Neural progenitor cell (in vitro differentiated cells): ENCODE results near the gene CYP2A7. TPM values are rescaled to one million over a fixed set of nuclear protein-coding genes. Genes with fewer than 3 reads are reported as not detected.
"Not testable (repeated sequence)": the region's sequence is repeated elsewhere in the genome, so short reads cannot be mapped to it uniquely, and the experiment has no call there.

Experiments
- DNase-seq: peaks from one replicate; pipeline ENCODE4 v3.0.0-alpha.2; 2016; ENCODE audit warnings: low spot score
- H2AFZ ChIP-seq: fragments of 200-600 bp; sonication (generic); replicated peaks from 2 replicates; pipeline ENCODE4 v1.6.1; 2016; ENCODE audit warnings: antibody characterized with exemption
- H3F3A ChIP-seq: fragments of 200-600 bp; sonication (generic); 2 replicates; pipeline ENCODE4 v1.6.1; 2016; ENCODE audit warnings: antibody characterized with exemption, low read depth
- H3K27ac ChIP-seq: fragments of 200-600 bp; sonication (generic); 2 replicates; pipeline ENCODE4 v1.5.1; 2016; ENCODE audit warnings: mild to moderate bottlenecking
- H3K27me3 ChIP-seq: fragments of 200-600 bp; sonication (generic); 2 replicates; pipeline ENCODE4 v1.6.1; 2016; ENCODE audit warnings: mild to moderate bottlenecking, moderate library complexity
- H3K36me3 ChIP-seq: fragments of 200-600 bp; sonication (generic); 2 replicates; pipeline ENCODE4 v1.5.1; 2016
- H3K4me1 ChIP-seq: fragments of 200-600 bp; sonication (generic); 2 replicates; pipeline ENCODE4 v1.6.1; 2016; ENCODE audit warnings: mixed run types
- H3K4me2 ChIP-seq: fragments of 200-600 bp; sonication (generic); 2 replicates; pipeline ENCODE4 v1.6.1; 2016
- H3K4me3 ChIP-seq: fragments of 200-600 bp; sonication (generic); 2 replicates; pipeline ENCODE4 v1.5.1; 2016
- H3K79me2 ChIP-seq: fragments of 200-600 bp; sonication (generic); 2 replicates; pipeline ENCODE4 v1.6.1; 2016; ENCODE audit warnings: low read depth
- H3K9ac ChIP-seq: fragments of 200-600 bp; sonication (generic); 2 replicates; pipeline ENCODE4 v1.6.1; 2016
- H3K9me3 ChIP-seq: fragments of 200-600 bp; sonication (generic); 2 replicates; pipeline ENCODE4 v1.5.1; 2016; ENCODE audit warnings: low read depth
- H4K20me1 ChIP-seq: fragments of 200-600 bp; sonication (generic); 2 replicates; pipeline ENCODE4 v1.6.1; 2016; ENCODE audit warnings: low read depth
- H3K27ac Mint-ChIP-seq: 3 replicates; pipeline ENCODE4 v1.8.0; 2021; ENCODE audit warnings: mixed read lengths
- H3K27me3 Mint-ChIP-seq: 2 replicates; pipeline ENCODE4 v1.8.0; 2022; ENCODE audit warnings: low read depth, mild to moderate bottlenecking, inconsistent platforms, moderate library complexity, mixed read lengths; ENCODE audit not compliant: insufficient read depth
- H3K36me3 Mint-ChIP-seq: 3 replicates; pipeline ENCODE4 v1.8.0; 2021; ENCODE audit warnings: mixed read lengths
- H3K4me1 Mint-ChIP-seq: 3 replicates; pipeline ENCODE4 v1.8.0; 2021; ENCODE audit warnings: mixed read lengths
- H3K4me3 Mint-ChIP-seq: 3 replicates; pipeline ENCODE4 v1.8.0; 2021; ENCODE audit warnings: mild to moderate bottlenecking, moderate library complexity, mixed read lengths
- H3K9me3 Mint-ChIP-seq: 3 replicates; pipeline ENCODE4 v1.8.0; 2020; ENCODE audit warnings: mixed read lengths
- EZH2 ChIP-seq: fragments of 200-600 bp; sonication (generic); IDR thresholded peaks from 2 replicates; pipeline ENCODE4 v1.6.1; 2017; ENCODE audit warnings: antibody characterized with exemption, mild to moderate bottlenecking, moderate library complexity
- EZH2phosphoT487 ChIP-seq: fragments of 200-600 bp; sonication (generic); IDR thresholded peaks from 2 replicates; pipeline ENCODE4 v1.6.1; 2017; ENCODE audit warnings: antibody characterized with exemption
- total RNA-seq: library from RNA; depleted of rRNA; stranded (reverse); fragments of >200 nt; gene quantifications from 2 replicates; pipeline ENCODE4 v1.2.3, GENCODE V29; 2015; ENCODE audit warnings: low replicate concordance
- TF ChIP-seq, protein P1 (sequence below): fragments of 200-600 bp; sonication (generic); IDR thresholded peaks from 2 replicates; pipeline ENCODE4 v1.5.1; 2017; ENCODE audit warnings: antibody characterized with exemption, mild to moderate bottlenecking

CYP2A7 gene
- total RNA-seq, 1 donor from 2014 or later, result not detected

DNA sequence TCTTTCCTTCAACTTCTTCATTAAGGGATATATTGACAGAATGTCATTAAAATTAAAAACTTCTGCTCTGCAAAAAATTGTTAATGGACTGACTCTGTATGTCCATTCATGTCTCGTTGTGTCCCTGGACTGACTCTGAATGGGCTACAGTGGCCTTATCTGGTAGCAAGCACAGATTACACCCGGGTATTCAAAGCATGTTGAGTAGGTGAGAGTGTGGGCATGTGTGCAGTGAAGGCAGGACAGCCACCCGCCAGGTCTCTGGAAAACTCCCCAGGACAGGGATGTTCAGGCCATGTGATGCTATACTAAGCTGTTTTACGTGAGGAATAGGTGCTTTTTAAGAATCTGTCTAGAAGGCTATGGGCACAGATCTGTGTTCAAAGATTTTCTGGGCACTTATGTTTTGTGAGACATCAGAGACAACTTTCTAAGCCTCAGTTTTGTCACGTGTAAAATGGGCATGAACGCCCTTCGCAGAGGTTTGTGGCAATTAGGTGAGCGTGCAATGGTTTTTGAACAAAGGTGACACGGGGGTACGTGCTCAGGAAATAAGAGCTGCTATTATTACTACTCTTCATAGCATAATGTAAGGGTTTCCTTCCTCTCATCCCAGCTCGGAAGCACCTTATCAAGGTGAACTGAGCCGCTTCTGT lies 38.9 kb downstream of the CYP2A7 start:
- H3K9me3 ChIP-seq, H3K79me2 ChIP-seq, DNase-seq, H4K20me1 ChIP-seq, H3K27ac Mint-ChIP-seq, H3K36me3 Mint-ChIP-seq, H3K27ac ChIP-seq, H3K9me3 Mint-ChIP-seq, H3K4me1 ChIP-seq, H3K36me3 ChIP-seq, H3K4me1 Mint-ChIP-seq, H3K4me3 Mint-ChIP-seq, H3K9ac ChIP-seq, H3F3A ChIP-seq: not testable (repeated sequence)
- Histone ChIP-seq H3K4me2 (peak overlapping the region; percentile 63), H3K27me3 (peaks cover 34% of the 10 kb centered on the region), H2AFZ (peak overlapping the region; percentile 91), H3K4me3 (peak overlapping the region; percentile 29)
- peaks cover 15% of the 10 kb centered on the region for H3K27me3 Mint-ChIP-seq

DNA sequence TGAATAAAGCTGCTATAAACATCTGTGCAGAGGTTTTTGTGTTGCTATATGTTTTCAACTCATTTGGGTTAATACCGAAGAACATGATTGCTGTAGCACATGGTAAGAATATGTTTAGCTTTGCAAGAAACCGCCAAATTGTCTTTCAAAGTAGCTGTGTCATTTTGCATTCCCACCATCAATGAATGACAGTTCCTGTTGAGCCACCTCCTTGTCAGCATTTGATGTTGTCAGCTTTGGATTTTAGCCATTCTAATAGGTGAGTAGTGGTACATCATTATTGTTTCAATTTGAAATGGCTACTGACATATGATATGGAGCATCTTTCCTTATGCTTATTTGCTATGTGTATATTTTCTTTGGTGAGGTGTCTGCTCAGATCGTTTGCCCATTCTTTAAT lies 40.0 kb downstream of the CYP2A7 start:
- not testable (repeated sequence) for H2AFZ ChIP-seq, H3K27me3 Mint-ChIP-seq, H3F3A ChIP-seq

DNA sequence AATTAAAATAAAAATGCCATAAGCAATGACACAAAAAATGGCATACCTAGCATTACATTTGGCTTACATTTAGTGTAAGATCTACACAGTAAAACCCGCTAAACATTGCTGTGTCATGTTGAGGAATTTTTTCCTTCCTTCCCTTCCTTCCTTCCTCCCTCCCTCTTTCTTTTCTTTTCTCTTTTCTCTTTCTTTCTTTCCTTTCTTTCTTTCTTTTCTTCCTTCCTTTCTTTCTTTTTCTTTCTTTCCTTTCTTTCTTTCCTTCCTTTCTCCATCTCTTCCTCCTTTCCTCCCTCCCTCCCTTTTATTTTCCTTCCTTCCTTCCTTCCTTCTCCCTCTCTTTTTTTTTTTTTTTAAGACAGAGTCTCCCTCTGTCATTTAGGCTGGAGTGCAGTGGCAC lies 43.6 kb downstream of the CYP2A7 start:
- H3K27ac ChIP-seq, H3K9me3 ChIP-seq, H3K4me3 ChIP-seq, H3K4me1 ChIP-seq, H3F3A ChIP-seq, H3K9me3 Mint-ChIP-seq, H3K4me2 ChIP-seq, H4K20me1 ChIP-seq, H3K27ac Mint-ChIP-seq, H3K9ac ChIP-seq, H3K27me3 ChIP-seq, H3K4me3 Mint-ChIP-seq, H3K36me3 Mint-ChIP-seq, H3K79me2 ChIP-seq, H3K4me1 Mint-ChIP-seq, H3K36me3 ChIP-seq, DNase-seq, H2AFZ ChIP-seq, H3K27me3 Mint-ChIP-seq: not testable (repeated sequence)

More for the DNA sequence above, 40.0 kb downstream of the CYP2A7 start:
- not testable (repeated sequence) for H3K9me3 Mint-ChIP-seq, H3K4me3 ChIP-seq, H3K9me3 ChIP-seq, H3K36me3 ChIP-seq, H3K4me3 Mint-ChIP-seq, H3K27ac ChIP-seq, H3K4me1 ChIP-seq, DNase-seq, H4K20me1 ChIP-seq, H3K4me1 Mint-ChIP-seq, H3K9ac ChIP-seq, H3K27ac Mint-ChIP-seq, H3K36me3 Mint-ChIP-seq, H3K79me2 ChIP-seq, H3K4me2 ChIP-seq
- H3K27me3 ChIP-seq, result peaks cover 22% of the 10 kb centered on the region

DNA sequence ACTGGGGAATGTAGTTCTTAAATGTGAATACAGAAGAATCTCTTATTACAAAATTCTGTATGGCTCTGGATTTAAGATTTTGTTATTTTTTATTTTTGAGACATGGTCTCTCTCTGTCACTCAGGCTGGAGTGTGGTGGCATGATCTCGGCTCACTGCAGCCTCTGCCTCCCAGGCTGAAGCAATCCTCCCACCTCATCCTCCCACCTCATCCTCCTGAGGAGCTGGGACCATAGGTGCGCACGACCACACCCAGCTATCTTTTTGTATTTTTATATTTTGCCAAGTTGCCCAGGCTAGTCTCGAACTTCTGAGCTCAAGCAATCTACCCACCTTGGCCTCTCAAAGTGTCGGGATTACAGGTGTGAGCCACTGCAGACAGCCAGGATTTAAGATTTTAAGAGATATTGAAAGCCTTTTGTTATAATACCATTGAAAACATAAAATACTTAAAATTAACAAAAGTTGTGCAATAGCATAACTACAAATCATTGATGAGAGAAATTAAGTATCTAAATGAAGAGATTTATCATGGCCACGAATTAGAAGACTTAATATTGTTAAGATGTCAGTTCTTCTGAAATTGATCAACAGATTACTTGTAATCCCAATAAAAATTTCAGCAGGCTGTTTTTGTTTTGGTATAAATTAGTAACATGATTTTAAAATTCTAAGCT lies 45.1 kb downstream of the CYP2A7 start:
- Mint-ChIP-seq H3K4me1 (no peaks in the 10 kb centered on the region), H3K27ac (no peak overlapping the region), H3K27me3 (peaks cover 5% of the 10 kb centered on the region), H3K36me3 (no peaks in the 10 kb centered on the region), H3K9me3 (no peaks in the 10 kb centered on the region), H3K4me3 (no peak overlapping the region)
- H2AFZ ChIP-seq, result no peak overlapping the region
- no peak overlapping the region for H3K9ac ChIP-seq
- no peaks in the 10 kb centered on the region for H3K36me3 ChIP-seq
- peaks cover 8% of the 10 kb centered on the region for H3K27me3 ChIP-seq
- no peak overlapping the region for H3K4me2 ChIP-seq
- no peak for DNase-seq
- no peaks in the 10 kb centered on the region for H3K79me2 ChIP-seq
- H3K4me3 ChIP-seq, result no peak overlapping the region
- H3K9me3 ChIP-seq, result no peaks in the 10 kb centered on the region
- no peak overlapping the region for H3K27ac ChIP-seq
- no peaks in the 10 kb centered on the region for H4K20me1 ChIP-seq
- TF ChIP-seq EZH2 (no peak), EZH2phosphoT487 (no peak)
- TF ChIP-seq, protein P1, sequence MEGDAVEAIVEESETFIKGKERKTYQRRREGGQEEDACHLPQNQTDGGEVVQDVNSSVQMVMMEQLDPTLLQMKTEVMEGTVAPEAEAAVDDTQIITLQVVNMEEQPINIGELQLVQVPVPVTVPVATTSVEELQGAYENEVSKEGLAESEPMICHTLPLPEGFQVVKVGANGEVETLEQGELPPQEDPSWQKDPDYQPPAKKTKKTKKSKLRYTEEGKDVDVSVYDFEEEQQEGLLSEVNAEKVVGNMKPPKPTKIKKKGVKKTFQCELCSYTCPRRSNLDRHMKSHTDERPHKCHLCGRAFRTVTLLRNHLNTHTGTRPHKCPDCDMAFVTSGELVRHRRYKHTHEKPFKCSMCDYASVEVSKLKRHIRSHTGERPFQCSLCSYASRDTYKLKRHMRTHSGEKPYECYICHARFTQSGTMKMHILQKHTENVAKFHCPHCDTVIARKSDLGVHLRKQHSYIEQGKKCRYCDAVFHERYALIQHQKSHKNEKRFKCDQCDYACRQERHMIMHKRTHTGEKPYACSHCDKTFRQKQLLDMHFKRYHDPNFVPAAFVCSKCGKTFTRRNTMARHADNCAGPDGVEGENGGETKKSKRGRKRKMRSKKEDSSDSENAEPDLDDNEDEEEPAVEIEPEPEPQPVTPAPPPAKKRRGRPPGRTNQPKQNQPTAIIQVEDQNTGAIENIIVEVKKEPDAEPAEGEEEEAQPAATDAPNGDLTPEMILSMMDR, result no peak
- no peaks in the 10 kb centered on the region for H3K4me1 ChIP-seq
- no peaks in the 10 kb centered on the region for H3F3A ChIP-seq

DNA sequence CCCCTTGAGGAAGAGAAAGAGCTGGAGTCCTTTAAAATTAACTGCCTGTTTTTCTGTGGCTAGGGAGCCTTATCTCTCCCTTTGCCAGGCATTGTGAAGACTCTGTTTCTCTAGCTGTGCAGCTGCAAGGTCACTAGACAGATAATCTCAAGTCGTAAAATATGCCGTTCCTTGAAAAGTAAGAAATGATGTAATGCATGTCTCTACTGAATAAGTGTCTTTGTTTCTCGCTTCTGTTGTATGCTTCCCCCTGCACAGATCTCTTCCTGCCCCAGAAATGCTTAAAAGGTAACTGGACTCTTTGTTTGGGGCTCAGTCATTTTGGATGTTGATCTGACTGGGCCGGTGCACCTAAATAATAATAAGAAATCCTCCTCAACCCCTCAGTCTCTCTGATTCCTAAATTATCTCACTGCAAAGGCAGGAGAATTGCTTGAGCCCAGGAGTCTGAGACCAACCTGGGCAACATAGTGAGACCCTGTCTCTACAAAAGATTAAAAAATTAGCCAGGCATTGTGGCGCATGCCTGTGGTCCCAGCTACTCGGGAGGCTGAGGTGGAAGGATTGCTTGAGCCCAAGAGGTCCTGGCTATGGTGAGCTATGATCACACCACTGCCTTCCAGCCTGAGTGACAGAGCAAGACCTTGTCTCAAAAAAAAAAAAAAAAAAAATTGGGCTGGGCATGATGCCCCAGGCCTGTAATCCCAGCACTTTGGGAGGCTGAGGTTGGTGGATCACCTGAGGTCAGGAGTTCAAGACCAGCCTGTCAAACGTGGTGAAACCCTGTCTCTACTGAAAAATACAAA lies 48.1 kb downstream of the CYP2A7 start:
- not testable (repeated sequence) for DNase-seq, H3K4me3 ChIP-seq, H3K4me1 ChIP-seq, H3K9ac ChIP-seq, H3K4me3 Mint-ChIP-seq, H2AFZ ChIP-seq, H3K27ac ChIP-seq, H3K9me3 Mint-ChIP-seq, H3F3A ChIP-seq, H3K9me3 ChIP-seq, H4K20me1 ChIP-seq, H3K36me3 ChIP-seq, H3K27me3 ChIP-seq, H3K4me1 Mint-ChIP-seq, H3K27ac Mint-ChIP-seq, H3K79me2 ChIP-seq, H3K27me3 Mint-ChIP-seq, H3K4me2 ChIP-seq, H3K36me3 Mint-ChIP-seq

DNA sequence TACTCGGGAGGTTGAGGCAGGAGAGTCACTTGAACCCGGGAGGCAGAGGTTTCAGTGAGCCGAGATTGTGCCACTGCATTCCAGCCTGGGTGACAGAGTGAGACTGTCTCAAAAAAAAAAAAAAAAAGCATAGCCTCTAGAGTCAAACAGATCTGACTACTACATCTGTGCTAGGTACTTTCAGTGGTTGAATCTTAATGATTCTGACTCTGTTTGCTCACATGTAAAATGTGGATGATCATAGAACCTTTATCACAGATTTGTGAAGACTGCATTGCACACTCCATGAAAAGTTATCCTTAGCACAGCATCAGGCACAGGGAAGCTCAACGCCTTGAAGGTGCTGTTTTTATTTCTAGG lies 49.6 kb downstream of the CYP2A7 start:
- H4K20me1 ChIP-seq, H2AFZ ChIP-seq, H3K79me2 ChIP-seq, H3K4me1 Mint-ChIP-seq, H3K4me3 ChIP-seq, H3K27ac Mint-ChIP-seq, H3K9me3 Mint-ChIP-seq, H3K9me3 ChIP-seq, H3K4me2 ChIP-seq, H3K4me1 ChIP-seq, H3K27me3 Mint-ChIP-seq, H3K27ac ChIP-seq, H3K36me3 ChIP-seq, H3K4me3 Mint-ChIP-seq, H3K9ac ChIP-seq, H3F3A ChIP-seq, H3K36me3 Mint-ChIP-seq, DNase-seq, H3K27me3 ChIP-seq: not testable (repeated sequence)
